Fibroblast of skin of back (primary cell): ENCODE results near the gene DSCAML1. TPM values are rescaled to one million over a fixed set of nuclear protein-coding genes. Genes with fewer than 3 reads are reported as not detected.

Source experiments
- DNase-seq: peaks from one replicate; pipeline ENCODE4 v3.0.0-alpha.2; 2013
- polyA plus RNA-seq, 2 experiments: library from polyadenylated mRNA; unstranded; fragments of 120-200 nt; gene quantifications; one replicate each; pipeline ENCODE4 v1.2.1, GENCODE V29; 2013; ENCODE audit not compliant: insufficient read length in 2 of 2

Gene DSCAML1
- not detected for polyA plus RNA-seq (2013, experiment 1 of 2; ENCODE audit: insufficient read length)
- polyA plus RNA-seq (2013, experiment 2 of 2; ENCODE audit: insufficient read length) = not detected

DNA sequence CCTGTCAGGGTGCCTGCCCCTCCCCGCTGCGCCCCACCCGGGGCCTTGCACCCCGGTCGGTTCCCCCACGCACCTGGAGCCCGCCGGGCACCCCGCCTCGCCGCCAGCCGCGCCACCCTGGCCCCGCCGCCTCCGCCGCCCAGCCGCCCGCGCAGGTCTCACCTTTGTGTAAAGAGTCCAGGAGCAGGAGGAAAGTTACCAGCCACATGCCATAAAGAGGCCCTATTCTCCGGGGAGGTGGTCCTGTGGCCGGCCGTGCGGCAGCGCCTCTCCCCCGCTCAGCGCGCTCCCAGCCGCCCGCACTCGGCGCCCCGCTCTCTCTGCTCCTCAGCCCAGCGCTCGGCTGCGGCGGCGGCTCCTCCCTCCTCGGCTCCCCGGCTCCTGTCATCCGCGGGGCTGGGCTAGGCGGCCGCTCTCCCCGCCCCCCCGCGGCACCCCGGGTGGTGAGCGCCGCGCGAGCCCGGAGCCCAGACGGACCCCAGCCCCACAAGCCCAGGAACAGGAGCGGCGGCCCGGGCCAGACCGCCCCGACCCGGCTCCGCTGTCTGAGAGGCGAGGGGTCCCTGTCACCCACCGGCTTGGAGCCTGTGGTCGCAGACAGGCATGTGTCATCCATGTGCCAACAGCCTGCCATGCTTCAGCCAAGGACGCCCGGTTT is at the start of gene DSCAML1:
DSCAML1 (minus strand) TSS at position 345 of the 658 bp plus-strand sequence; CDS start at position 208, 137 bp downstream.
- no peak for DNase-seq

- peak; percentile 39 for DNase-seq
Measured at GRCh38 chr11:117843666-117844484, 46.9 kb upstream of the DSCAML1 start.

DNA sequence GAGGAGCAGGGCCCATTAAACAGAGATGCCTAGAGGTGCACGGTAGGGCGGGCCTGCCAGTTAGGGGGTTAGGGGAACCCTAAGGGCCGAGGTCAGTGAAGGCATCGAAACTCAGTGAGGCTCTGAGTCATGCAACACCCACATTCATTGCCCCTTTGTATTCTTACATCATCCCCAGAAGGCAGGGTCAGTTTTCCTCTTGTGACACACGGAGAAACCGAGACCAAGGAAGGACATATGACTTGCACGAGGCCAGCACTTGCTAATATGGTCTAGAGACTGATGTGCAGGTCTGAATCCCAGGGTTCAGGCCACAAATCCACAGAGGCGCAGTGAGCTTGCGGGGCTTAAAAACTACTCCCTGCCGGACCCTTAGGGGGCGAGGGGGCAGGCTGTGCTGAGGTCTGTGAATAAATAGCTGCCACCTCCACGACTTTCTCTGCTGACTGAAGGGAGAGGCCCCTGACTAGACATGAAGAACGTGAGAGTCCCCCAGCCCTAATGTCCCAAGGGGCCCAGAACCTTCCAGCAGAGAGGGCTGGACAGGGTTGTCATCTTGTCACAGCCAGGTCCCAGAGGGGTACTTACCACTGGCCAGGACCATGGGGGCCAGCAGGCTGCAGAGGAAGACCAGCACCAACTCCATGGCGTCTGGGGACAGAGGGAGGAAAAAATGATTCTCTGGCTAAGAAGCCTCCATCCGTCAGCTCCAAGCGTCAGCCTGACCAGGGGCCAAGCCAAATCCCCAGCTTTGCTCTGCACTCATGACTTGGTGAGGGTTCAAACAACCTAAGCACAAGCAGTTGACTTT is 45.3 kb upstream of the DSCAML1 start:
- DNase-seq = no peak

DNA sequence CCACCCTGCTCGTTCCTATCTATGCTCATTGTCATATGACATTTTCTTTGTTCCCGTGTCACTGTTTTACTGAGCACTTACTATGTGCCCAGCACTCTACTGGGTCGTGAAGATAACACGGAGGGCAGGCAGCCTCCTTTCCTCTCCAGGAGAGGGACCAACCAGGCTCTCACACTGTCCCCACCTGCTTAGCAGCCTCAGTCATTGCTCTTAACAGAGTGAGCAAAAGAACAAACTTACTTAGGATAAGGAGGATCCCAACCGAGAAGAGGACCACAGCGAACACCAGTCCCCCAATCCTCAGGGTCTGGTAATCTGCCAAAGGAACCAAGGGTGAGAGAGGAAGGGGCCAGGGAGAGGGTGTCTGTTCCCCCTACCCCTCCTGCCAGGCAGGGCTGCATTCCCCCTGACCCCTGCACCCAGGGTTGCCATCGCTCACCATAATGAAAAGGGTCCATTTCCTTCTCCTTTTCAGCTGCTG is 44.6 kb upstream of the DSCAML1 start:
- DNase-seq = no peak

DNA sequence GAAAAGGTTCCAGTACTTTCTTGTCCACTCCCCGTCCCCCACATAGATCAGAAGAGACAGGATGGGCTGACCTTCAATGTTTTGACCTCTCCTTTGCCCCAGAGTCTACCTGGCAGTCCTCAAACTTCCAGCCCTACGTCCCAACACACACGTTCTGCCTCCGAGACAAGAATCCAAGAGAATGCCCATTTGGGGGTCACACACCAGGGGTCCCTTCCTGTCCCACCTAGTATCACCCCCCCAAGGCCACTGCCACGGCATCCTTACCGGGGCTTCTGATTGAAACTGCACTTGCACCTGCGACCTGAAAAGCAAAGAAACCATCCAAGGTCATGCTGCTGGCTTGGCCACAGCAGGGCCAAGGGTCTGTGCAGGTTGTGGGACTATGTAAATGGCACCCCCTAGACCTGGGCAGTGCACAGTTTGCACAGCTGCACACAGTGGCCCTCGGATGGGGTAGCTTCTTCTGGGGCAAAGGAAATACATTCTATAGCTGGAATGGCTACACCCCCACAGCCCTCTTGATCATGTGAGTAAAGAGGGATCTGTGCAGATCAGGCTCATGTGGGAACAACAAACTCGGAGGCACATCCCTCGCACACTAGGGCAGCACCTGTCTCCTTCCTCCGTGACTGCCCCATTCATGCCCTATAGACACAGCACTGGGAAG is 44.0 kb upstream of the DSCAML1 start:
- DNase-seq = no peak

DNA sequence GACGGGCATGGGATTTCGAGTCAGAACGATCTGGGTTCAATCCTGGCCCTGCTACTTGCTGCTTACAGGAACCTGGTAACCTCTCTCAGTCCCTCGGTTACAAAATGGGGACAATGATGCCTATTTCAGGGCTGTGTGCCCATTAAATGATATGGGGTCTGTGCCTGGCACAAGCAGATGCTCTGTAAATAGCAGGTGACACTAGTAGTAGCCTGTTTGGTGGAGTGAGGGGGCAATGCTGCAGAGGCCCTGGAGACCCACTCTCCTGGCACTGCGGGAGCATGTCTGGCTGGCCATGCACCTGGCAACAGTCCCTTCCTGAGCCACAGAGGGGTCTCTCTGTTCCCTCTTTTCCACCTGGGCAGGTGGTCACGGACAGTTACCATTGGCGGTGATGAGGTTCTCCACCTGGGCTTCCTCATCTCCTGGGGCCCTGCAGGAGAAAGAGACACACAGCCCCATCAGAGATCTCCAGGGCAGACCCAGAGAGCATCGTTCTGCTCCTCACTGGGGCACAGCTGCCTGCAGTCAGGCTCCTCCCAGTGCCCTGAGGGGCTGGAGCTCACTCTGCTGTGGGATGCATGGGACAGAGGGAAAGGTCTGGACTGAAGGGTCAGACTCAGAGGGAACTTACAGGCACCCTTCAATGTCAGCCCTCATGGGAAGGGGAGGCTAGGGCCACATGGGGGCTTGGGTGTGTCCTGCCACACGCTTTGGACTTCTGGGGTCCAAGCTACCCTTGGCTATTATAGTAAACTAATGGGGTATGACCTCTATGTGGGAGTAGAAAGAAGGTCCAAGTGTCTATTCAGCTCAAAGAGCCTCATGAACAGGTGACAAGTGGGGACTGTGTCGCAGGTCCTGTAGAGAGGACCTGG is 43.2 kb upstream of the DSCAML1 start:
- no peak for DNase-seq

DNA sequence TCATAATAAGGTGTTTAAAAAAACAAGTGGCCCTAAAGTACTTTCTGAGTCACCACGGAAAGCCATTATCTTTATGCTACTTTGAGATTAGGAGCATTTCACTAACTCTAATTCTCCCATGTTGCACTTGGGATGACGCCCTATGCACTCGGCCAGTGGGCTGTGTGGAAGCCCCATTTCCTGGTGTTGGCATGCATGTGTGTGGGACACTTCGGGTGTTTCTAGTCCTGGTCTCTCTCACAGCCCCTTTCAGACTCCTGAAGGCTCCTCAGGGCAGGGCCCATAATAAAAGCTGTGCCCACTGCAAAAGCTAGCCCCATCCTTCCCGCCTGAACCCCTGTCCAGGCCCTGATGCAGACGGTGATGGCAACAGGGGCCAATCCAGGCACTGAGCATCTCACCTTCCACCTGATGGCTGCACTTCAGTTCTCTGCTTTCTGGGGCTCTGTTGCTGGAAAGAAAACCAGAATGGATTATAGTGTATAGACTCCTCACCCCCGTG is 42.4 kb upstream of the DSCAML1 start:
- DNase-seq = no peak

DNA sequence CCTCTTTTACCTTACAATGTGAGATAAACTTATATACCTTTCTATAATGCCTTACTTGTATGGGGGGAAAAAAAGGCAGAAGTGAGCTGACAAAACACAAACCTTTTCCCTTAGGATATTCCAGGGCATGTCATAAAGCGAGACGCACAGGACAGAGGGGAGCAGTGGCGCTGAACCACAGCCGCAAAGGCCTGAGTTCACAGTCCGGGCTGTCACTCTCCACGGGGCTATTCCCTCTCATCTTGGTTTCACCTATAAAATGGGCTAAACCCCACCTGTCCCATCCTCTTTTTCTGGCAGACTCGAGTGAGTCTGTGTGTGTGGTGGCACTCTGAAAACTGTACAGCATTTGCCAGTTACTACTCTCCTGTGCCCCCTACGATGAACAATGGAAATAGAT is 41.9 kb upstream of the DSCAML1 start:
- DNase-seq = no peak

- DNase-seq = no peak
Measured at GRCh38 chr11:117837791-117838190, 40.8 kb upstream of the DSCAML1 start.

GRCh38 chr11:117837070-117837776 is 40.2 kb upstream of the DSCAML1 start:
- DNase-seq = no peak

GRCh38 chr11:117836077-117836960 is 39.3 kb upstream of the DSCAML1 start:
- no peak for DNase-seq

DNA sequence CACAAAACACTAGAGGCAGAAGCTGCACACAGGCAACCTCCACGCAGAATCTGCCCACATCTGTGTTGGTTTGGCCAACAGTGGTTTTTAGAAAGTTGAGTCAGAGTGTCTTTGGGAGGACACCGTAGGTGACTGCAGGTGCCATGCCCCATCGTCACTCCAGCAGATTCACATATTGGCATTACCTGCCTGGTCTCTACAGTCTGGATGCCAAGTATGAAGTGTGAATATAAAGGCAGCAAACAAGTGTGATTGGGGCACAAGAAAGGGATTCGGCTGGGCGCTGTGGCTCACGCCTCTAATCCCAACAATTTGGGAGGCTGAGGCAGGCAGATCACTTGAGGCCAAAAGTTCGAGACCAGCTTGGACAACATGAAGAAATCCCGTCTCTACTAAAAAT is 38.6 kb upstream of the DSCAML1 start:
- DNase-seq = no peak

DNA sequence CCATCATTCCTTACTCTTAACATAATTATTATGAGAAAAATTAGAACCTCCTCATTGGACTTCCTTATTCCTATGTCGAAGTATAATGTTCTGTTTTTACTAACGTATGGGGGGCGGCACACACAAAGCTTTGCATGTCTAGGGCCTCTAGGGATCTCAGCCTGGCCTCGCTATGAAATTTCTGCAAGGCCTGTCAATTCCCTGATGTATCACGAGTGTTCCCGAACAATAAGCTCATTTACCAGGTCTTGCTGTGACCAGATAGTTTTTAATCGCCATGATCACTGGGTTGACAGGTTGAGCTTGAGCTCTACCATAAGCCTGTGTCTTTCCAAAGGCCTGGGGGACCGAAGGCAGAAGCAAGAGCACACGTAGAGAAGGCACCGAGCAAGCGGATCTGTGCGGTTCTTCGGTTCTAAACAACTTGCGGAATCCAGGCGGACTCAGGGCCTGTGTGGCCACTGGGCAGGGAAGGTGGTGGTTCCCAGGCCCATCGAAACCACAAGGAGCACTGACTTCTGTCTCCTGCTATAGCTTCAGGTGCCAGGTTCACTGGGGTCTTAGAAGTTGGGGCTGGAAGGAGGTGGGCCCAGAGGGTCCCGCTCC is 37.9 kb upstream of the DSCAML1 start:
- DNase-seq = no peak

DNA sequence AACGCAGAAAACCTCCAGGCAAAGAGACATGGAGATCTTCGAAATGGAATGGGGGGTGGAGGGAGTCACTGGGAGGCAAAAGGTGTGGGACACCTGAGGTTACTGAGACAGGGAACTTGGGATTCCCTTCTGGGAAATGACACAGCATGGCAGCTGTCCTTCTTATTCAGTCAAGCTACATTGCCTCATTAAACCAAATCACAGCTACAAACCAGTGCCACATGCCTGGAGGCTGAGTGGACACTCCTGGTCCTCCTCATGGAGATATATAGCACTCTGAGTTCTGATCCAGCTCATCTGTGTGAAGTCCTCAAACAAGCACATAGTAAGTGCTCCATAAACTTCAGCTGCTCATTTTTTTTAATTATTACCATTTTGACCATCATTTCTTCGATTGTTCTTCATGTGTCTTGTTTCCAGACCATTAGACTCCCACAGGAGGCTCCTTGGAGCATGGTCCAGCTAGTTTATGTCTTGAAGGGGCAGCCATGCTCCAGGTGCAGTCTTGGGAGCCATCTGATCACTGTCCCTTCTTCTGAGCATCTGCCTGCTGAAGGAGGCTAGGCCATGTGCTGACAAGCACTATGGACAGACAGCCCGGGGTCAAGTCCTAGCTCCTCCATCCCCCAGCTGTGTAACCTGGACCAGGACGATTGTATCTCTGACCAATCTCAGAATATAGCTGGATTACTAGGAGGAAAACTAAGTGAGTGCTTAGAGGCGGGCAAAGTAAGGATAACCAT is 37.2 kb upstream of the DSCAML1 start:
- DNase-seq = no peak

DNA sequence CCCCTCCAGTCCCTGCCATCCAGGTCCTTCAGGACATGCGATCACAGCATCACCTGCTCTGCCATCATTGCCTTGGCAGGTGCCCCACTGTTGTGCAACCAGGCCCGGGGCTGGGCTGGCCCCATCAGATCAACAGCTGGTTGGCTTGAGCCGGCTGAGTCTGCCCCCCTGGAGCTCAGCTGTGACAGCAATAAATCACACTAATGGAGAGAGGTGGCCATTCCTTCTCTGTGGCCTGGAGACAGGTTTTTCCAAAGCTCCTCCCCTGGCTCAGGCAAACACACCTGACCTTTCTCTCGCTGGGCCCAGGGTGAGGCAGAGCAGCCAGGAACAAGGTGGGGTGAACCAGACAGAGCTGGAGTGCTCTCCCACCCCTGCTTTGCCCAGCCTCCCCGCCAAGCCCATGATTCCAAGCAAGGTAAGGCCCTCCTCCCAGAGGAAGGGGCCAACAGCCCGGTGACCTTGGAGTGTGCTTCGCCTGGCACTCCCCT is 36.4 kb upstream of the DSCAML1 start:
- DNase-seq = no peak

DNA sequence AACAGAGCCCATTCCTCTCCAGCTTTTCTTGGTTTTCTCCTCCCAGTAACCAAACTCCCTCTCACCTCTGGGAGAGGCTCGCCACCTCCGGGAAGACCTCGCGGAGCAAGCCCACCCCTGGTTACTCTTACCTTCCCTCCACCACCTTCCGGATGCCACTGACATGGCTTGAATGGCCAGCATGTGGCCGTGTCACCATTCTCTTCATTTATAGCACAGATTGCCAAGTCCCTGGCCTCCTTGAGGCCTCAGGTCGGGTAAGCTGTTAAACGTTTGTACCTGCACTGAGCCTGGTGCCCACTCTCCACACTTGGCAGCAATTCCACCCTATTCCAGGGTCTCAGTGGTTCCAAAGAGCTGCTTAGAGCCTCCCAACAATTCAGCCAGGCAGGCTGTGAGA is 35.5 kb upstream of the DSCAML1 start:
- DNase-seq = no peak

- DNase-seq = no peak
Measured at GRCh38 chr11:117831661-117832415, 34.8 kb upstream of the DSCAML1 start.
